ENCODE measurements around the gene CCL28. TPM values are rescaled to one million over a fixed set of nuclear protein-coding genes. Genes with fewer than 3 reads are reported as not detected.

Gene CCL28
- total RNA-seq, 1 donor, result 15.6 TPM

DNA sequence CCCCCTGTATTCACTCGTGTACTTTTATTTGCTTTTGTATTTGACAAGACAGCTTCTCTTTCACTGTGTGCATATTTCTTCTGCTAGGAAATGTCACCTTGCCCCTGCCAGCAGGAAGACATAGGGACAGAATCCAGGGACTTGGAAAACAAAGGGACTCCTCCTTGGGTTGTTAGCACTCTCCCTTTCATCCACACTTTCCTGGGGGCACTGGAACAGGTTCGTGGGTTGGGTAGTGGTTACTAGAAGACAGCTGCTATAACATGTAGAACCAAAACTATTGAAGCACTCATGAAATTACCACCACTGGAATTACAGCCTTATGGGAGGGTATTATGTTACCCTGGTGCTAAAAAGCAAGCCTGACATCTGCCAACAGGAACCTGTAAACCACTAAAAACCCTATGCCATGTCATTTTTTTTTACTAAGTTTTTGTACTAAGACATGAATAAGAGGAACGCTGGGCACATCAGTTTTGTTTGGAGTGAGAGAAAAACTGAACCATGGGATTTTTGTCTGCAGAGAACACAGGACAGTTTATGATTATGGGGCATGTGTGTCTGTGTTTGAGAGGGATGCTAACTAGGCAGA is 4.7 kb upstream of the CCL28 start:
- no peaks in the 10 kb centered on the region for H3K4me1 ChIP-seq (ENCODE audit: insufficient read depth, low read length)
- no peak for DNase-seq (ENCODE audit: insufficient read length, low spot score, missing footprints)
- TF ChIP-seq, protein P1, sequence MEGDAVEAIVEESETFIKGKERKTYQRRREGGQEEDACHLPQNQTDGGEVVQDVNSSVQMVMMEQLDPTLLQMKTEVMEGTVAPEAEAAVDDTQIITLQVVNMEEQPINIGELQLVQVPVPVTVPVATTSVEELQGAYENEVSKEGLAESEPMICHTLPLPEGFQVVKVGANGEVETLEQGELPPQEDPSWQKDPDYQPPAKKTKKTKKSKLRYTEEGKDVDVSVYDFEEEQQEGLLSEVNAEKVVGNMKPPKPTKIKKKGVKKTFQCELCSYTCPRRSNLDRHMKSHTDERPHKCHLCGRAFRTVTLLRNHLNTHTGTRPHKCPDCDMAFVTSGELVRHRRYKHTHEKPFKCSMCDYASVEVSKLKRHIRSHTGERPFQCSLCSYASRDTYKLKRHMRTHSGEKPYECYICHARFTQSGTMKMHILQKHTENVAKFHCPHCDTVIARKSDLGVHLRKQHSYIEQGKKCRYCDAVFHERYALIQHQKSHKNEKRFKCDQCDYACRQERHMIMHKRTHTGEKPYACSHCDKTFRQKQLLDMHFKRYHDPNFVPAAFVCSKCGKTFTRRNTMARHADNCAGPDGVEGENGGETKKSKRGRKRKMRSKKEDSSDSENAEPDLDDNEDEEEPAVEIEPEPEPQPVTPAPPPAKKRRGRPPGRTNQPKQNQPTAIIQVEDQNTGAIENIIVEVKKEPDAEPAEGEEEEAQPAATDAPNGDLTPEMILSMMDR (IDR thresholded peaks at IDR 0.05; ENCODE audit: extremely low read depth, low read depth, low read length), result no peak

DNA sequence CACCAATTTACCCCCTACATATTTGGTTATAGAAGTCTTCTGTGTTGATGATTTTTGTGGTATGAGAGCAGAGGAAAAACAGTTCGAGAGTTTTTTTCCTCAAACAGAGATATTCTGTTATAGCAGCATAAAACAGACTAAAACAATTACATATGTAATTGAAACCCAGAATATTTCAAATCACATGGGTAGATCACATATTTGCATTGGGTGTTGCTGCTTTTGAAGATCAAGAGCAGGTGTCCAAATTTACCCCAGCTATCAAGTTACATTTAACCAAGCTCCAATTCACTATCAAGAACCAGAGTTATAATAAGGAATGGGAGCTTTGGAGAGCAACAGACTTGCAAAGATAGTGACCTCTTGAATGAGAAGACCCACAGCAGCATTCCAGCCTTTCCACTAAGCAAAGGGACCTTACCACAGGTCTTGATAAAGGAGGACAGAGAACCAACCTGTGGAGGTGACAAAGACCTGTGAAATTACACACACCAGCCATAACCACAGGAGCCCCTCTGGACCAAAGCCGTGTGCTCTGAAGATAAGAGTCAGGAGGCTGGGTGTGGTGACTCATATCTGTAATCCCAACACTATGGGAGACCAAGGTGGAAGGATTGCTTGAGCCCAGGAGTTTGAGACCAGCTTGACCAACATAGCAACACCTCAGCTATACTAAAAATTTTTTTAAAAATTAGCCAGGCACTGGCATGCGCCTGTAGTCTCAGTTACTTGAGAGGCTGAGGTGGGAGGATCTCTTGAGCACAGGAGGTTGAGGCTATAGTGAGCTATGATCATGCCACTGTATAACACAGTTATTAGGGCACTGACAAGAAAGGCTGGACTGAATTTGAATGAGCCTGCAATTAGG is 4.0 kb upstream of the CCL28 start:
- no peaks in the 10 kb centered on the region for H3K79me2 ChIP-seq (ENCODE audit: insufficient read depth, low read length)
- no peak overlapping the region for H3K4me3 ChIP-seq (ENCODE audit: insufficient read depth, low read length)
- H3K36me3 ChIP-seq (ENCODE audit: insufficient read depth, low read length), result no peaks in the 10 kb centered on the region
- H3K9me3 ChIP-seq (ENCODE audit: low read depth, low read length), result no peaks in the 10 kb centered on the region
- no peak overlapping the region for H3K27ac ChIP-seq (ENCODE audit: low read depth, low read length)
- TF ChIP-seq, protein P1 (IDR thresholded peaks at IDR 0.05; ENCODE audit: extremely low read depth, low read depth, low read length), result no peak
- no peaks in the 10 kb centered on the region for H4K20me1 ChIP-seq (ENCODE audit: insufficient read depth, low read length)
- DNase-seq (ENCODE audit: insufficient read length, low spot score, missing footprints), result no peak
- H2AFZ ChIP-seq (ENCODE audit: low read length), result no peak overlapping the region
- H3K4me1 ChIP-seq (ENCODE audit: insufficient read depth, low read length), result no peaks in the 10 kb centered on the region
- H3K4me2 ChIP-seq (ENCODE audit: insufficient read depth, low read length), result no peak overlapping the region
- peaks cover 4% of the 10 kb centered on the region for H3K27me3 ChIP-seq (ENCODE audit: insufficient read depth, low read length)

More for the DNA sequence above, 4.7 kb upstream of the CCL28 start:
- H3K79me2 ChIP-seq (ENCODE audit: insufficient read depth, low read length), result no peaks in the 10 kb centered on the region
- H3K27me3 ChIP-seq (ENCODE audit: insufficient read depth, low read length), result peaks cover 4% of the 10 kb centered on the region
- H3K9me3 ChIP-seq (ENCODE audit: low read depth, low read length), result no peaks in the 10 kb centered on the region
- no peak overlapping the region for H3K27ac ChIP-seq (ENCODE audit: low read depth, low read length)
- no peaks in the 10 kb centered on the region for H4K20me1 ChIP-seq (ENCODE audit: insufficient read depth, low read length)
- no peak overlapping the region for H2AFZ ChIP-seq (ENCODE audit: low read length)
- H3K4me3 ChIP-seq (ENCODE audit: insufficient read depth, low read length), result no peak overlapping the region
- H3K36me3 ChIP-seq (ENCODE audit: insufficient read depth, low read length), result no peaks in the 10 kb centered on the region
- H3K4me2 ChIP-seq (ENCODE audit: insufficient read depth, low read length), result no peak overlapping the region

DNA sequence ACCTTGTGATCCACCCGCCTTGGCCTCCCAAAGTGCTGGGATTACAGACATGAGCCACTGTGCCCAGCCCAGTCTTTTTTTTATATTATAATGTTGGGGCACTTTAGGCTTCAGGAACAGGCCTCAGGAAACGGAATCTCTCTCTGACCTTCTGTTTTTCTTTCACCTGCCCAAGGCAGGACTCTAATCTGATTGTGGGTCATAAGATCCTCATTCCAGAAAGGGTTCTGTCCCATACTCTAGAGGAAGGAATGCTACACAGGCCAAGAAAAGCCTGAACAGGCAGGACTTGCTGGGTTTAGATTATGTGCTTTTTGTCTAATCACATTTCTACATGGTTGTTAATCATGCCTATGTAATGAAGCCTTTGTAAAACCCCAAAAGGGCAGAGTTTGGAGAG is 1.8 kb upstream of the CCL28 start:
- no peak overlapping the region for H2AFZ ChIP-seq (ENCODE audit: low read length)
- H3K79me2 ChIP-seq (ENCODE audit: insufficient read depth, low read length), result no peaks in the 10 kb centered on the region
- no peak for DNase-seq (ENCODE audit: insufficient read length, low spot score, missing footprints)
- no peaks in the 10 kb centered on the region for H3K9me3 ChIP-seq (ENCODE audit: low read depth, low read length)
- H3K4me3 ChIP-seq (ENCODE audit: insufficient read depth, low read length), result no peak overlapping the region
- H4K20me1 ChIP-seq (ENCODE audit: insufficient read depth, low read length), result no peaks in the 10 kb centered on the region
- H3K36me3 ChIP-seq (ENCODE audit: insufficient read depth, low read length), result no peaks in the 10 kb centered on the region
- no peak overlapping the region for H3K27ac ChIP-seq (ENCODE audit: low read depth, low read length)
- H3K4me1 ChIP-seq (ENCODE audit: insufficient read depth, low read length), result no peaks in the 10 kb centered on the region
- TF ChIP-seq, protein P1 (IDR thresholded peaks at IDR 0.05; ENCODE audit: extremely low read depth, low read depth, low read length), result no peak
- H3K4me2 ChIP-seq (ENCODE audit: insufficient read depth, low read length), result no peak overlapping the region
- H3K27me3 ChIP-seq (ENCODE audit: insufficient read depth, low read length), result peaks cover 4% of the 10 kb centered on the region

DNA sequence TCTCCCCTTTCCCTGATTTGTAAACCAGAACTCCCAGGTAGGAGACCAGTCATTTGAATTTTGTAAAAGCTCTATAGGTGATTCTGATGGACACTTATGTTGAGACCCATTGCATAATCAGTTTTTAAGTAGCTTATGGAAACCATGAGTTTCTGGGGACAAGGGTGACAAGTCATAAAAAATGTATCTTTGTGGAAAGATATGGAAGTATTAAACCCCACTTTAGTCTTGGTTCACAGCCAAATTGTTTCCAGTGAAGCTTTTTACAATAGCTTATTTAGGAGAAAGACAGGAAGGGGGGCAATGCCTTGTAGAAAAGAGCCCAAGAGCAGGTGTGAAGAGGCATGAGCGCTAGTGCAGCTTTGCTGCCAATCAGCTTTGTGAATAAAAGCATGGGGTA is 453 bp upstream of the CCL28 start:
- no peak for DNase-seq (ENCODE audit: insufficient read length, low spot score, missing footprints)
- TF ChIP-seq, protein P1 (IDR thresholded peaks at IDR 0.05; ENCODE audit: extremely low read depth, low read depth, low read length), result no peak
- H3K4me1 ChIP-seq (ENCODE audit: insufficient read depth, low read length), result no peaks in the 10 kb centered on the region

More for the DNA sequence above, 453 bp upstream of the CCL28 start:
- Histone ChIP-seq H2AFZ (ENCODE audit: low read length) (no peak overlapping the region), H3K9me3 (ENCODE audit: low read depth, low read length) (no peaks in the 10 kb centered on the region), H3K27ac (ENCODE audit: low read depth, low read length) (no peak overlapping the region), H3K27me3 (ENCODE audit: insufficient read depth, low read length) (peaks cover 4% of the 10 kb centered on the region), H3K4me3 (ENCODE audit: insufficient read depth, low read length) (no peak overlapping the region), H3K79me2 (ENCODE audit: insufficient read depth, low read length) (no peaks in the 10 kb centered on the region), H3K4me2 (ENCODE audit: insufficient read depth, low read length) (no peak overlapping the region), H4K20me1 (ENCODE audit: insufficient read depth, low read length) (no peaks in the 10 kb centered on the region), H3K36me3 (ENCODE audit: insufficient read depth, low read length) (no peaks in the 10 kb centered on the region)
